GM21723 (cell line): ENCODE results near the gene DARS1.

ENCODE experiments used
- ATAC-seq: cut with Tn5 transposase; IDR thresholded peaks from one replicate; pipeline ENCODE4 v1.9.1; 2021; ENCODE audit warnings: mild to moderate bottlenecking, moderate library complexity; ENCODE audit not compliant: unreplicated experiment

DARS1 gene

GRCh38 chr2:135985018-135985825, at the start of gene DARS1:
Gene DARS1 (minus strand): TSS chr2:135985626. CDS start chr2:135985468, 158 bp downstream.
- peak; percentile 85 for ATAC-seq

GRCh38 chr2:136034629-136035028, 49.2 kb upstream of the DARS1 start:
- ATAC-seq = no peak

- no peak for ATAC-seq
Measured at GRCh38 chr2:136032817-136033535, 47.5 kb upstream of the DARS1 start.

GRCh38 chr2:136032192-136032591, 46.8 kb upstream of the DARS1 start:
- ATAC-seq = no peak

- ATAC-seq = no peak
Measured at GRCh38 chr2:136031711-136032110, 46.3 kb upstream of the DARS1 start.

- no peak for ATAC-seq
Measured at GRCh38 chr2:136030406-136030805, 45.0 kb upstream of the DARS1 start.

GRCh38 chr2:136029149-136029548, 43.7 kb upstream of the DARS1 start:
- peak; percentile 62 for ATAC-seq

- no peak for ATAC-seq
Measured at GRCh38 chr2:136028001-136028400, 42.6 kb upstream of the DARS1 start.

- ATAC-seq = no peak
Measured at GRCh38 chr2:136027112-136027511, 41.7 kb upstream of the DARS1 start.

GRCh38 chr2:136025057-136025973, 39.9 kb upstream of the DARS1 start:
- ATAC-seq = peak; percentile 53

GRCh38 chr2:136024616-136025015, 39.2 kb upstream of the DARS1 start:
- ATAC-seq = no peak

- ATAC-seq = no peak
Measured at GRCh38 chr2:136024185-136024584, 38.8 kb upstream of the DARS1 start.

- ATAC-seq = no peak
Measured at GRCh38 chr2:136023416-136023815, 38.0 kb upstream of the DARS1 start.

GRCh38 chr2:136022396-136023146, 37.1 kb upstream of the DARS1 start:
- no peak for ATAC-seq

GRCh38 chr2:136021976-136022375, 36.5 kb upstream of the DARS1 start:
- ATAC-seq = no peak

- ATAC-seq = no peak
Measured at GRCh38 chr2:136021406-136021805, 36.0 kb upstream of the DARS1 start.

GRCh38 chr2:136020831-136021230, 35.4 kb upstream of the DARS1 start:
- no peak for ATAC-seq

GRCh38 chr2:136019825-136020224, 34.4 kb upstream of the DARS1 start:
- ATAC-seq = no peak

GRCh38 chr2:136019306-136019705, 33.9 kb upstream of the DARS1 start:
- ATAC-seq = peak; percentile 76

- ATAC-seq = no peak
Measured at GRCh38 chr2:136017786-136018185, 32.4 kb upstream of the DARS1 start.
